VCaP (cell line): Measurements from ENCODE around the gene CD164L2.

Experiments
- H3K27ac ChIP-seq: fragments of 450-650 bp; 2 replicates; pipeline ENCODE4 v1.5.1; 2017
- CTCF ChIP-seq: fragments of 450-650 bp; conservative IDR thresholded peaks from 2 replicates; pipeline ENCODE4 v1.5.1; 2017; ENCODE audit warnings: mild to moderate bottlenecking, moderate library complexity

CD164L2 gene

GRCh38 chr1:27332536-27333281 lies 50.4 kb downstream of the CD164L2 start:
- TF ChIP-seq CTCF, result peak; percentile 82
- no peak overlapping the region for H3K27ac ChIP-seq

- no peak overlapping the region for H3K27ac ChIP-seq
- TF ChIP-seq CTCF, result no peak
These were observed 51.2 kb downstream of the CD164L2 start for GRCh38 chr1:27331922-27332321.

GRCh38 chr1:27331426-27331825 lies 51.7 kb downstream of the CD164L2 start:
- no peak for TF ChIP-seq CTCF
- H3K27ac ChIP-seq, result no peak overlapping the region

GRCh38 chr1:27330786-27331185 lies 52.3 kb downstream of the CD164L2 start:
- TF ChIP-seq CTCF, result no peak
- H3K27ac ChIP-seq, result no peak overlapping the region
